Fibroblast of skin of scalp (primary cell): ENCODE data around the gene BPHL. TPM values are rescaled to one million over a fixed set of nuclear protein-coding genes. Genes with fewer than 3 reads are reported as not detected.
"Not testable (repeated sequence)": the region's sequence is repeated elsewhere in the genome, so short reads cannot be mapped to it uniquely, and the experiment has no call there.

Experiments
- DNase-seq: peaks from one replicate; pipeline ENCODE4 v3.0.0-alpha.2; 2013
- polyA plus RNA-seq, 2 experiments: library from polyadenylated mRNA; unstranded; fragments of 120-200 nt; gene quantifications; one replicate each; pipeline ENCODE4 v1.2.1, GENCODE V29; 2013; ENCODE audit not compliant: insufficient read length in 2 of 2

BPHL gene
- polyA plus RNA-seq (2013, experiment 1 of 2; ENCODE audit: insufficient read length), result 16.2 TPM
- 17.9 TPM for polyA plus RNA-seq (2013, experiment 2 of 2; ENCODE audit: insufficient read length)

DNA sequence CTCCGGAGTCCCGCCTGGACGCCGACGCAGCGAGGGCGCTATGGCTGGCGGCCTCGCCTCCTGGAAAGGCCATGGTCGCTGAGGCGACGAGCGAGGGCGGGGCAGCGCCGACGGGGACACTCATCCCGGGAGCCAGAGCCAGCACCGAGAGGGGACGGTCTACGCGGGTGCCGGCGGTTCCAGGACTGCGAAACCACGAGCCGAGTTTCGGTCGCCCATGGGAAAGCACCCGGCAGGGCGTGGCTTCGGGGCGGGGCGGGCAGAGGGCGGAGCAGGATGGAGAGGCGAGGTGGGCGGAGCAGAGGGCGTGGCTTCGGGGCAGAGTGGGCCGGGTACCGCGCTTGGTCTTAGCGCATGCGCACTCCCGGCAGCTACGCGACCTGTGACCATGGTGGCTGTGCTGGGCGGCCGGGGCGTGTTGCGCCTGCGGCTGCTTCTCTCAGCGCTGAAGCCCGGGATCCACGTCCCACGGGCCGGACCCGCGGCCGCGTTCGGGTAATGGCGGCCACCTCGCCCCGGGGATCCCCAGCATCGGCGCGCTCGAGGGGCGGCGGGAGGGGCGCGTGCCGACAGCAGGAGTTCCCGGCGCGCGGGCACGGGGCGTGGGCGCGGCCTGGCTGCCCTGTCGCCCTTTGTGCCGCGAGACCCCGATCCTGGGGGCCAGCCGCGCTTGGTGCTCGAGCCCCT lies at the start of gene BPHL:
BPHL (plus strand) TSS at position 359 of the 687 bp plus-strand sequence; CDS start at position 389, 30 bp downstream.
- DNase-seq, result peak; percentile 93

DNA sequence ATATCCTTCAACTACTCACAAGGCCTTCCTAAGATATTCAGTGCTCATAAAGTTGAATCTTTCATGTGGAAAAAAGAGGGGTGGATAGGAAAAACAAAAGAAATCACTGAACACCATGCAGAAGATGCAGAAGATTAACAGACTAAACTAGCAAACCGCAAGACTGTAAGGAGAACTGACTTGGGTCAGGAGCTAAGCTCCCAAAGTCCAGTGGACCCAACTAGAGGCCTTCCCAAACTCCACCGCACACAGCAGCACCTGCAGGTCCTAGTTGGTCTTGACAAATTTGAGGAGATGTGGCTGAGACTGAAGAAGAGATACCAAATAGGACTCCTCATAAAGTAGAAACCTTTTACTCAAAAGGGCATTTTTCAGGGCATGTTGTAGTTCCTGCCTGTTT lies 46.9 kb upstream of the BPHL start:
- no peak for DNase-seq

DNA sequence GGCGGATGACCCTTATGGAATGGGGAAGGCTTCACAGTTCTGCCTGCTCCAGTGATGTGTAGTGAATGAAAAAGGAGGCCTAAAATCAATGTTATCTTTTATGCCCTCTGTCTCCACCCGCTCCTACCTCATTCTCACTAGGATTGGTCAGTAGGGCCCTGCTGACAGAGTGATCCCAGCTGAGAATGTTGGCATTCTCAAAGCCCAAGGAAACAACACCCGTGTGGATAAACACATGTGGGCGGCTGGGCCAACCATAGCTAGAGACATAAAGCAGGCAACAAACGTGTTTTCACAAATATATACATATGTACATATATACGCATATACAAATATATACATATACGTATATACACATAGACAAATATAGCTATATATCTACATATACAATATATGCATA lies 45.7 kb upstream of the BPHL start:
- no peak for DNase-seq

DNA sequence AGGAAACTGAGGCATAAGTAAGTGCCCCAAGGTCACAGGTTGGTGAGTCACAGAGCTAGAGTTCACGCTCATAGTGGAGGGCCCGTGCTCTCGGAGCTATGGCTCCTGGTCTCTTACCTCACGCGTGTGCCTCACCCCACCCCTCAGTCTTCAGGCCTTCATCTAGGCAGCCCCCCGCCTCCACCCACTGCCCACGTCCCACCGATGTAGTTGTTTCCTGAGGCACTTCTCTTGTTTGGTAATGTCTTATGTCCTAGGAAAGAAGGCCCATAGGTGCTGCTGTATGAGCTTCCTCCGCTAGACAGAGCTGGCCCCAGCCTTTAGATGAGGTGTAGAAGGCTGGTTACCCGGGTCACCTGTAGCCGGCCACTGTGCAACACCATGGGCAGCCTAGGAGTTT lies 45.1 kb upstream of the BPHL start:
- no peak for DNase-seq

DNA sequence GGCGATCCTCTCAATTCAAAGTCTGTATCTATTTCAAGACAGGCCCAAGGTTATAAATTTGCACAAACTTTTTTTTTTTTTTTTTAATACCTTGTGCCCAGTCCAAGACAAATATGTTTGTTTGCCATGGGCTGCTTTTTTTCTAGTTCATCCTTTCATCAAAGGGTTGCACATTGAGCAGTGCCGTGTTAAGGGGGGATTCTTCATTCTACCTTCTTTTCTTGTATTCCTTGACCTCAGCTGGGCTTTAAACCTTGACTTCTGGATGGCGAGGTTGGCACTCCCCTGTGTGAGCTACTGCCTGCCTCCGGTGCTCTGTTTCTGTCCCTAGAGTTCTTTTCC lies 42.8 kb upstream of the BPHL start:
- DNase-seq, result no peak

DNA sequence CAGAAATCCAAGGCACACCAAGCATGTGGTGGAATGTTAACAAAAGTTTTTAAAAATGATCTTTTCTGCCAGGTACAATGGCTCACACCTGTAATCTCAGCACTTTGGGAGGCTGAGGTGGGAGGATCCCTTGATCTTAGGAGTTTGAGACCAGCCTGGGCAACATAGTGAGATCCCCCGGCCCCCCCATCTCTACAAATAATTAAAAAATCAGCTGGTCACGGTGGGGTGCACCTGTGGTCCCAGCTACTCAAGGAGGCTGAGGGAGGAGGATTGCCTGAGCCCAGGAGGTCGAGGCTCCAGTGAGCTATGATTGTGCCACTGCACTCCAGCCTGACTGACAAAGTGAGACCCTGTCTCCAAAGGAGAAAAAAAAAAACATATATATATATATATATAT lies 42.2 kb upstream of the BPHL start:
- no peak for DNase-seq

DNA sequence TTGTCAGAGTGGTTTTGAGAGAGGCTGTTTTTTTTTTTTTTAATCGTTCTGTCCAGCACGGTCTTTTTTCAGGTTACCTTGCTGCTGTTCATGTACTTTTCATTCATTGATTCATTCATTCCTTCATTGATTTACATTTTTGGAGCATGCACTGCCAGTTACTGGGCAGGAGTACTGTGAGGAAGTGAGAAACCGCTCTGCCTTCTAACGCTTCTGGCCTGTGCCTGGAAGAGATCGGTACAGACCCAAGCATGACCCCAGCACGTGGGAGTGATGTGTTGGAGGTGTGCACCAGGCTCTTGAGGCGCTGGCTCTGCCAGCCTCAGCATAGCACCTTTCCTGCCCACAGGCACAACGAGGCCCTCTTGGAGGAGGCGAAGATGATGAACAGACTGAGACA lies 41.1 kb upstream of the BPHL start:
- no peak for DNase-seq

DNA sequence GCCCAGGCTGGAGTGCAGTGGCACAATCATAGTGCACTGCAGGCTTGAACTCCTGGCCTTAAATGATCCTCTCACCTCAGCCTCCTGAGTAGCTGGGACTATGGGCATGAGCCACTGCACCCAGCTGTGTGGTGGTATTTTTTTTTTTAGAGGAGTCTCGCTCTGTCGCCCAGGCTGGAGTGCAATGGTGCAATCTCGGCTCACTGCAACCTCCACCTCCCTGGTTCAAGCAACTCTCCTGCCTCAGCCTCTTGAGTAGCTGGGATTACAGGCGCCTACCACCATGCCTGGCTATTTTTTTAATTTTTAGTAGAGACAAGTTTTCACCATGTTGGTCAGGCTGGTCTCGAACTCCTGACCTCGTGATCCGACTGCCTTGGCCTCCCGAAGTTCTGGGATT lies 39.6 kb upstream of the BPHL start:
- not testable (repeated sequence) for DNase-seq

DNA sequence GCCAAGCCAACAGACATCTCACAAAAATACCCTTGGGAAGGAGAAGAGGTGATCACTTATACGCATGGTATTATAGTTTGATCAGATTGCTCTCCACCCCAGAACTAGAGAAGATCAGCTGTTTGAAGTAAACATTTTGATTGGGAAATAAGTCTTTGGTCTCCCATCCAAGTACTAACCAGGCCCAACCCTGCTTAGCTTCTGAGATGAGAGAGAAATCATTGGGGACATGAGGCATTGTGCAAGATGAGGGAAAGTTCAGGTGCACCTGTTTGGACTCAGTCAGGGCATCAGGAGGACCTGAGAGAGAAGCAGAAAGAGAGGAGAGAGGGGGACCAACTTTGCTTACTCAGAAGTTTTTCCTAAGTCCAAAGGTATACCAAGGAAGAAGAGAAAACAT lies 38.8 kb upstream of the BPHL start:
- DNase-seq, result no peak

DNA sequence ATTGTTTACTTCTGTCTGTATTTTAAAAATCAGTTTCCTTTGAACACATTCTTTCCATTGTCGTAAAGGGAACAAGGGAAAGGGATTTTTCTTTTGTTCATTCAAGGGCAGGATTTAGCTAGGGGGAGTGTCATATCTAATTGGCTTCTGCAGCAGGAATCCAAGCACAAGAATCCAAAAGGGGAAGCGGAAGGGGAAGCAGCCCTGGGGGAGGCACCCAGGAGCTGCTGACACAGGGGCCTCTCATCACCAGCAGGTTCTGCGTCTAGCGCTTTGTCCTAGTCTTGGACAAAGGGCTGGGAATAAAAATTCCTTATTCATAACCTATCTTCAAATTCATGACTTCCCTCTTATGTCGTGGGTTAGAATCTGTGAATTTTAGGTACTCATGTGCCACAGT lies 36.6 kb upstream of the BPHL start:
- no peak for DNase-seq

DNA sequence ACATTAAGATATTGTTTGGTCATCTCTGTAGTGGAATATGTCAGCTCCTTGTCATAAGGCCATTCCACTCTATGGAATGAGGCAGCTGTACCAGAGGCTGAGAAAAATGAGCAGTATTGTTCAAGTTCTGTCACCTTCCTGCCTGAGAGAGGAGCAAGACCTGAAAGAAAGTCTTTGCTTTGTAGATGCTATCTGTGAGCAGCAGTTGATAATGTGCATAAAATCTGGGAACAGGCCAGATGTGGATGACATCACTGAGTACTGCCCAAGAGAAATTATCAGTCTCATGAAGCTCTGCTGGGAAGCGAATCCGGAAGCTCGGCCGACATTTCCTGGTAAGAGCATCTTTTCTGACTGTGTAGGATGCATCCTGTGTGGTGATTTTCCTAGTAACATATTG lies 33.4 kb upstream of the BPHL start:
- no peak for DNase-seq

DNA sequence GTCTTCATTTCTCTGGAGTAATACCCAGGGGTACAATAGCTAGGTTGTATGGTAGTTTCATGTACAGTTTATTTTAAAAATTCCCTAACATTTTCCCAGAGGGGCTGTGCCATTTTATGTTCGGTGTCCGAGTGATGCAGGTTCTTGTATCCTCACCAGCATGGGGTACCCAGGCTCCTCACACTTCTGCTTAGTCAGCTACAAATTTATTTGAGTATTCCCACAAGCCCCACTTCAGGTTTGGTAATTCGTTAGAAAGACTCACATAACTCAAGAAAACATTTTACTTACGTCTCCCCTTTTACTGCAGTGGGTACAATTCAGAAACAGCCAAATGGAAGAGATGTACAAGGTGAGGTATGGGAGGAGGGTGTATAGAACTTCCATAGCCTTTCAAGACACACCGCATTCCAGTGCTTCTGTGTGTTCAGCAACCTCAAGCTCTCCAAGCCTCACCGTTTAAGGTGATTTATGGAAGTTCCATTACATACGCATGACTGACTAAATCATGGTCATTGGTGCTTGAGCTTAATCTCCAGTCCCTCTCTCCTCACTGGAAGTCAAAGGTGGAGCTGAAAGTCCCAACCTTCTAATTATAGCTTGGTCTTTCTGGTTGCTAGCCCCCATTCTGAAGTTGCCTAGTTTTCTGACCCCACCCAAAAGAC lies 32.1 kb upstream of the BPHL start:
- no peak for DNase-seq

DNA sequence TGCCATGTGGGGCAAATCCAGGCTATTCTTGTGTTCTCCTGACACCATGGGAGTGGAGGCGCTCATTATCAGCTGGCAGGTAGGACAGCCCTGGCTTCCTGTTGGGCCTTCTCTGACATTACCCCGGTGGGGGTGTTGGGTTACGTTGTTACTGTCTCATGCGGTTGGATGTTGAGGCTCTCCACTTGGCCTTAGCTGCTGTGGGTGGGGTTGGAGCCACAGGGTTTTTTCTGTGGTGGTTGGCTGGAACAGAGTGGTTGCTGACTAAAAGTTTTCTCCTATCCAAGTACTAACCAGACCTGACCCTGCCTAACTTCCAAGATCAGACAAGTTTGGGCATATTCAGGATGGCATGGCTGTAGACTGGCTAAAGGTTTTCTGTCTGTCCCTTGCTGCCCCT lies 30.1 kb upstream of the BPHL start:
- peak; percentile 7 for DNase-seq

DNA sequence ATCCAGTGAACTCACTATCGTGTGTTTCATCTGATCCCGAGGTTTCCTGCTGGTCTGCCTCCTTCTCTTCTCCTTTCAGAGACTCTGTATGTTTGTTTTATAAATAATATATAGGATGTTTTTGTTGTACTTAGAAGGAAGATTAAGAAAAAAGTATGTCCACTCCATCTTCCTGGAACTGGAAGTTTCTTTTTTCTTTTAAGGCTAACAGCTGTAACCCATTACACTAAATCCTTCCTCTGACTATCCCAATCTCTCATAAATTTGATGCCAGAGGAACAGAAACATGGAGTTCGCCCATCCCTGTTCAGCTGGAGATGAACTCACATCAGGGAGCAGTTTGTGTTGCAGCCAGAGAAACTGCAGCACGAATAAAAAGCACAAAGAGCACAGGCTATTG lies 29.5 kb upstream of the BPHL start:
- DNase-seq, result peak; percentile 17

DNA sequence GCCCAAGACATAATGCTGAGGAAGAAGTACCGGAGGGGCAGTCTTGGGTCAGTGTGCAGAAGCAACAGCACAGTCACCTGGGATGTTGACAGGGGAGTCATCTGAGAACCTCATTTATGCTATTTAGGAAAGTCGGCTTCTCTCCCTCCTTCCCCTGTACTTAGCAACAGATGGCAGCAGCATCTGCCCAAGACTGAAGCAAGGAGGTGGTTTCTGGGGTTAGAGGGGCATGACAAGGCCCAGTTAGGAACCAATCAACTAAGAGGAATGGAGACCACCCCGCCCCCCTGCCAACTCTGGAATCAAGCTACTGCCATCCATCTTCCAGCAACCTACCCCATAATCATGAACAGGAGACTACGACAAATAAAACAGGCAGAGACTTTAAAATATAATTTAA lies 28.5 kb upstream of the BPHL start:
- DNase-seq, result peak; percentile 7

DNA sequence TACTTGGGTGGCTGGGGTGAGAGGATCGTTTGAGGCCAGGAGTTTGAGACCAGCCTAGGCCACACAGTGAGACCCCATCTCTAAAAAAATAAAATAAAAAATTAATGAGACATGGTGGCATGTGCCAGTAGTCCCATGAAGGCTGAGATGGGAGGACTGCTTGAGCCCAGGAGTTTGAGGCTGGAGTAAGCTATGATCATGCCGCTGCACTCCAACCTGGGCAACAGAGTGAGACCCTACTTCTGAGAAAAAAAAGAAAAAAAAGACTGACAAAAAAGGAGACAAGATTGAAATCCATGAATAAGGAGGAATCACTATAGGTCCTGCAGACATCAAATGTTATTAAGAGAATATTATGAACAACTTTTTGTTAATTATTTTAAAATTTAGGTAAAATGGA lies 23.7 kb upstream of the BPHL start:
- no peak for DNase-seq

DNA sequence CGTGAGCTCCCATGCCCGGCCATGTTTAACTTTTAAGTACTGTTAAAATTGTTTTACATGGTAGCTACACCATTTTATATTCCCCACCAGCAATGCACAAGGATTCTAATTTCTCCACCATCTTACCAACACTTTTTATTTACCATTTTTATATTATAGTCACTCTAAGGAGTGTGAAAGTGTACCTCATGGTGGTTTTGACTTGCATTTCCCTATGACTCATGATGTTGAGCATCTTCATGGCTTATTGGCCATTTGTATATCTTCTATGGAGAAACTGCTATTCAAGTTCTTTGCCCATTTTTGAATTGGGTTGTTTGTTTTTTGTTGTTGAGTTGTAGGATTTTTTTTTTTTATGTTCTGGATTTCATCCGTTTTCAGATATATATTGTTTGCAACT lies 15.6 kb upstream of the BPHL start:
- DNase-seq, result no peak

DNA sequence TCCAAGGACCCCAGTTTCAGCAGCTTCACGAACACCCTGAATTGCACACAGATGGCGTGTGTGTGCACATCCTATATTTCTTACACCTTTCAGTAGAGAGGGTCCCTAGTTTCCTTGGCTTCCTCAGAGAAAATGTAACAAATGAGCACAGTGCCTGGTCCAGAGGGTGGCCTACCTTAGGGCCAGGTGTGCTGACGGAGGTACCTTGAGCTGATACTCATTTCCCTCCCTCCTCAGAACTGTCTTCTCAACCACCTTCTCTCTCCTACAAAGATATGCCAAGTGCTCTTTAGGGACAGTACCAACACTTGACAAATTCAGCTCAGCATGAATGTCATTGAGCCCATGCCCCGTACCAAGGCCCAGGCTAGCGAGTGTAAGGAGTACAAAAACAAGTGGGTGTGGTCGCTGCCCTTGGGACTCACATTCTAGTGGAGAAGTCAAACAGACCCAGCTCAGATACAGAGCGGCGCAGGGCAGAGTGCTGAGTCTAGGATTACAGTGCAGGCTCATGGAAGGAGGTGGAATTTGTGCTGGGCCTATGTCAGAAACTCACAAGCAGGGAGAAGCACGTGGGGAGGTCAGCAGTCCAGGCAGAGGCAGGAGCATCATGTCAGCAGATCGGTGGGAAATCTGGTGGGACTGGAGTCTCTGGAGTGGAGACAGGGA lies 9.6 kb upstream of the BPHL start:
- no peak for DNase-seq

DNA sequence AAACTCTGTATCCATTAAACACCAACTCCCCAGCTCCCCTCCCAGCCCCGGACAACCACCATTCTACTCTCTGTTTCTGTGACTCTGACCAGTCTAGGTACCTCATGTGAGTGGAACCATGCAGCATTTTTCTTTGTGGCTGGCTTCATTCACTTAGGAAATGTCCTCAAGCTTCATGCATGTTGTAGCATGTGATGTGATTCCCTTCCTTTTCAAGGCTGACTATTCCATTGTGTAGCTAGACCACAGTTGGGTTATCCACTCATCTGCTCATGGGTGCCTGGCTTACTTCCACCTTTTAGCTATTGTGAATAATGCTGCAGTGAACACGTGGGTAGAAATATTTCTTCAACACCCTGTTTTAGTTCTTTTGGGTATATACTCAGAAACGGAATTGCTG lies 8.8 kb upstream of the BPHL start:
- no peak for DNase-seq

DNA sequence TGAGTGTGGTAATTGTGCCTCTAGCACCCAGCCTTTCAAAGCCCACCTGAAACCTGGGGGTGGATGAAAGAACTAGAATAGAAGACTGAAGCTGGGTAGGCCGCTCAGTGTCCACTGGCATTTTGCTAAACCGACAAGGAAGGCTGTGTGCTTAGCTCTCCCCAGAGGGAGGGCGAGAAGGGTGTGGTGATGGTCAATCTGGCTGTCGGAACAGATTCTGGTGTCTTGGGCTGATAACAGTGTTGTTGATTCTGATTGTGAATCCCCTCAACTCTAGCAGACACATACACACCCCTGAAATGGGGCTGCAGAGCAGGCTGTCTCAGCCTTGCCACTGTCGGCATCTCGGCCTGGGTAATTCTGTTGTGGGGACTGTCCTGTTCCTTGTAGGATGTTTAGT lies 4.1 kb upstream of the BPHL start:
- DNase-seq, result no peak

DNA sequence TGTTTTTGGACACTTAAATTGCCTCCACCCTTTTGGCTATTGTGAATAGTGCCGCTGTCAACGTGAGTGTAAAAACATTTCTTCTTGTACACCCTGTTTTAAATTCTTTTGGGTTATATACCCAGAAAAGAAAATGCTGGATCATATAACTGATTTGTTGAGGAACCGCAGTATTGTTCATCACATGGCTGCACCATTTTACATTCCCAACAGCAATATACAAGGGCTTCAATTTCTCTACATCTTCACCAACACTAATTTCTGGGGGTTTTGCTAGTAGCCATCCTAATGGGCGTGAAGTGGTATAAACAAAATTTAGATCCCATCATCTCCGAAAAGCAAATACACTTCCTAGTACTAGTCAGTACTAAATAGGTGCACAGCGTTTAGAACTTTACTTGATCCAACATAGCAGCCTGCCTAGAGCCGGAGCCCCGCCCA lies 579 bp upstream of the BPHL start:
- DNase-seq, result no peak

DNA sequence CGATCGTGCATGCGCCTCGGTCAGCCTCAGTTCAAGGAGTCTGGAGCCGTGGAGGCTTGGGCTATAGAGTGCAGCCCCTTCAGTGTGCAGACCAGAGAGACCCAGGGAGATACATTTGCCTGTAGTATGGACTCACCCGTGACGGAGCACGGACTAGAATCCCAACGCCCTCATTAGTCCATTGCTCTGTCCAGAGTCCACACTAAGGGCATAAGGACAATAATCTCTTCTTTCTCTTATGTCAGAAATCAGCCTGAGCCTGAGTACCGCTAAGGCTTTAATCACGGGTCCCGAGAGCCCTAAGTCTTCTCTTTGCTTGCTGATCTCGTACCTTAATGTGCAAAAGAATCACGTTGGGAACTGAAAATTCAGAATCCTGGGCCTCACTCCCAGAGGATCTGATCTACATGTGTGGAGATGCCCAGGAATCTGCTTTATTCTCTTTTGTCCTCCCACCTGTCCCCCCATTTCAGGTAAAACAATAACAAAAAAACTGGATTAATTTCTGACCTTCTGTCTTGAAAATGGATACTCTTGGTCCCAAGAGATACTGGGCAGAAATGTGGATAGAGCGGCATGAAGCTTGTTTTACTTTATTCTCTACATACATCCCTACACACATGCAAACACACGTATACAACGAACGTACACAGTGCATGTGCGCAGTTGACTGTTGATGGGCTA lies 671 bp downstream of the BPHL start:
- peak; percentile 18 for DNase-seq

DNA sequence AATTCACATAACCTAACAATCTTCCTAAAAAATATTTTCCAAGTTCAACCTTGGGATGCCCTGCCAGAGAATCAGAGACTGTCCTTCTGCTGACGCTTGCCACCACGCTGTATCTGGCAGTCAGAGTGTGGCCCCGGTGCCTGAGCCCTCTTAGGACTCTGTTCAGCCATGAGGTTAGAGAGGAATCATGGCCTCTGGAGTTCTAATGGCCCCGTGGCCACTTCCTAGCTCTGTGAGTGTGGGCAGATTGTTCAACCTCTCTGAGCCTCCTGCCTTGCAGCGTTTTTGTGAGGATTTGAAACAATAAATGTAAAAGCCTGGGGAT lies 2.2 kb downstream of the BPHL start:
- no peak for DNase-seq

DNA sequence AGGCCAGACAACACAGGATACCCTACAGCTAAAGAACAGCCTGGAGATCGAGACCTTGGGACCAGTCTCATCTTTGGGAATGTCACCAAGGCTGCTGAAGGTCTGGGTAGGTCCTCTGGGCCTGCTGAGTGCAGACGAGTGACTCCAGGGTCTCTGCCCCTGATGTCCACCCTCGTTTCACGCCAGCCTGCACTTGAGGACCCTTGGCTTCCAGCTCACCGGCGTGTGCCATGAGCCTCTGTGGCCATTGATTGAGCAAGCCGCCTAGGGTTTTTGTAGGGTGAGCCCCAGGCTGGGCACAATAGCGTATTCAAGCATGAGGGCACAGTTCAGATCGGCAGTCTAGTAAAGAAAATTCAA lies 4.3 kb downstream of the BPHL start:
- no peak for DNase-seq
